Stimulated activated CD4-positive, alpha-beta T cell treated with anti-CD3 and anti-CD28 coated beads, Interleukin-4, amount 100 ng/mL, for 24 hours (primary cell): ENCODE results near the gene IQCH.
"Not testable (repeated sequence)": the region's sequence is repeated elsewhere in the genome, so short reads cannot be mapped to it uniquely, and the experiment has no call there.

ENCODE experiments used
- DNase-seq: peaks from one replicate; pipeline ENCODE4 v3.0.0-alpha.2; 2020

The IQCH gene

GRCh38 chr15:67359431-67360079 lies 105.0 kb downstream of the IQCH start:
- no peak for DNase-seq

GRCh38 chr15:67361100-67361499 lies 106.5 kb downstream of the IQCH start:
- DNase-seq = no peak

- DNase-seq = not testable (repeated sequence)
These were observed 109.1 kb downstream of the IQCH start for GRCh38 chr15:67363712-67364111.

DNA sequence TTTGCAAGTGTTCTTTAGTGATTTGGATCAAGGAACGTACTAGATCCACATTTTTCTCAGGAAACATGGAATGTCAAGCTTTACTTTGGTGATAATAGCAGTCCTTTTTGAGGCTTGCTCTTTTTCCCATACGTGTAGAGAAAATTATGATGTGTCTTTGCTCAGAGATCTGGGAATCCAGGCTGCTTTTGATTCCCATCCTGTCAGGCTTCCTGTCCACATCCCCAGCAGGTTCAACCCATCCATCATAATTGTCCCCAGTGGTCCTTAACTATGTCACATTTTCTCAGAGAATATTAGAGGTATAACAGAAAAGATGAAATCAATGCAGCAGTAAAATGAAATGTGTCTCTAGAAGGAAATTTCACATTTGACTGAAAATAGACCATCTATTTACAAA lies 111.4 kb downstream of the IQCH start:
- DNase-seq = no peak

DNA sequence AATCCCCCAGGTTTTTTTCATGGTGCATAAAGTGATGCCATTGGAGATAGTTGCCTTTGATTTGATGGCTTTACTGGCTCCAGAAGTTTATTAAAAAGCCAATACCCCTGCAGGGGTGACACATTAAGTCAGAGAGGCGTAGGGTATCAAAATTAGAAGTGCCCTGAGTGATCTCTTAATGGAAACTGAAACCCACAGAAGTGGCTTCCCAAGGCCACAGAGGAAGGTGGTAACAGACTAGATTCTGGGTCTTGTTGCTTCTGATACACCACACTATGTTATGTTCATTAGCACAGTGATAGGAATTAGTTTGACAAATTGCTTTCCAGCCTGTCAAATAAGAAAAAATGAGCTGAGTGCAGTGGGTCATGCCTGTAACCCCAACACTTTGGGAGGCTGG lies 112.3 kb downstream of the IQCH start:
- no peak for DNase-seq

GRCh38 chr15:67369359-67369998 lies 114.9 kb downstream of the IQCH start:
- no peak for DNase-seq

DNA sequence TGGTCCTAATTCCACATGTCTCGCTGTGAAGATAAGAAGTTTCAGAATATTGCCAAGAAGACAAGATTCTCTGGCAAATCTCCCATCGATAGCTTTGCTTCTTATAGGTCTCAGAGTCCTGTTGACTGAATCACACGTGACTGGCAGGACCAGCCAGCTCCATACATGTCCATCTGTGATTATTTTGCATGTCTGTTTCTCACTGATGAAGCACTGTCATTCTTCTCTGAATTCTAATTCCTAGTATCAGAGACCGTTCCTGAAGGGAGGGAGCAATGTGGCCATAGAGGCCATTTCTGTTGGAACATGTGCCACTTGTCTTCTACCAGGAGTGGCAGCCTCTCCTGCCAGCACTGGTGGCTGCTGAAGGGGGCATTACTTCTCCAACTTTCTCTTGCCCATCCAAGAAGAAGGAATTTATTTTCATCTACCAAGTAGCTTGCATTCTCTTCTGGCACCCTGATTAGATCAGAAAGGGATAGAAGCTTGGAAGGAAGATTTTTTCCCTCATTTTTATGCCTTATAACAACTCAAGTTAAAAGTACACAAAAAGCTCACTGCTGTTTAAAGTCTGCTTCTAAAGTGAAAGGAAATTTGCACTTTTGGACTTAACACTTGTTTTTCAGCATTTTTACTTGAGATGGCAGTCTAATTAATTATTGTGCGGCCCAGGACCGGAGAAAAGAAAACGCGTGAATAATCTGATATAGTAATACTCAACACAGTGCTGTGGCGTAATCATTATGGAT lies 115.8 kb downstream of the IQCH start:
- no peak for DNase-seq

GRCh38 chr15:67372543-67372942 lies 118.0 kb downstream of the IQCH start:
- no peak for DNase-seq

- no peak for DNase-seq
These were observed 118.5 kb downstream of the IQCH start for GRCh38 chr15:67372986-67373675.

- DNase-seq = no peak
These were observed 119.4 kb downstream of the IQCH start for GRCh38 chr15:67373971-67374370.

DNA sequence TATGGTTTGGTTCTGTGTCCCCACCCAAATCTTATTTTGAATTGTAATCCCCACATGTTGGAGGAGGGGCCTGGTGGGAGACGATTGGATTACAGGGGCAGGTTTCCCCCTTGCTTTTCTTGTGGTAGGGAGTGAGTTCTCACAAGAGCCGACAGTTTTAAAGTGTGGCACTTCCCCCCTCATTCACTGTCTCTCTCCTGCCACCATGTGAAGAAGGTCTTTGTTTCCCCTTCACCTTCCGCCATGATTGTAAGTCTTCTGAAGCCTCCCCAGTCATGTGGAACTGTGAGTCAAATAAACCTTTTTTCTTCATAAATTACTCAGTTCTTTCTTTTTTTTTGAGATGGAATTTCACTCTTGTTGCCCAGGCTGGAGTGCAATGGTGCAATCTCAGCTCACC lies 124.9 kb downstream of the IQCH start:
- DNase-seq = no peak

GRCh38 chr15:67380921-67381320 lies 126.3 kb downstream of the IQCH start:
- DNase-seq = no peak

DNA sequence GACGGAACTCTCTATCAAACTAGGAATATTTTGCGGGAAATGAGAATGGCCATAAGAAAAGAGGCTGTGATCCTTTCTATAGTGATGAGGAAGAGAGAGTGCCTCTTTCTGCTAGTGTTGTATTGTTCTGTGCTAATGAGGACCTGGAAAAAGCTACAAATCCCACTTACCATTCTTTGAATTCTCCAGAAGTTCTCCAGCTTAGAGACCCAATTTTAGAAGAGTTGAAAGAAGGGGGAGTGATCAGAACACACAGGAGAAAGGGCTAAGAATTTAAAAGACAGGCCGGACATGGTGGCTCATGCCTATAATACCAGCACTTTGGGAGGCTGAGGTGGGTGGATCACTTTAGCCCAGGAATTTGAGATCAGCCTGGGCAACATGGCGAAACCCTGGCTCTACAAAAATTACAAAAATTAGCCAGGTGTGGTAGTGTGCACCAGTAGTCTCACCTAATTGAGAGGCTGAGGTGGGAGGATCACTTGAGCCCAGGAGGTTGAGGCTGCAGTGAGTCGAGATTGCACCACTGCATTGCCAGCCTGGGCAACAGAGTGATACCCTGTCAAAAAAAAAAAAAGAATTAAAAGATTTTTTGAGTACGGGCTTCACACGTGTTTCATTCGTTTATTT lies 126.9 kb downstream of the IQCH start:
- no peak for DNase-seq

- no peak for DNase-seq
These were observed 128.1 kb downstream of the IQCH start for GRCh38 chr15:67382723-67383122.

GRCh38 chr15:67383899-67384298 lies 129.3 kb downstream of the IQCH start:
- no peak for DNase-seq

GRCh38 chr15:67384761-67385160 lies 130.2 kb downstream of the IQCH start:
- DNase-seq = no peak

DNA sequence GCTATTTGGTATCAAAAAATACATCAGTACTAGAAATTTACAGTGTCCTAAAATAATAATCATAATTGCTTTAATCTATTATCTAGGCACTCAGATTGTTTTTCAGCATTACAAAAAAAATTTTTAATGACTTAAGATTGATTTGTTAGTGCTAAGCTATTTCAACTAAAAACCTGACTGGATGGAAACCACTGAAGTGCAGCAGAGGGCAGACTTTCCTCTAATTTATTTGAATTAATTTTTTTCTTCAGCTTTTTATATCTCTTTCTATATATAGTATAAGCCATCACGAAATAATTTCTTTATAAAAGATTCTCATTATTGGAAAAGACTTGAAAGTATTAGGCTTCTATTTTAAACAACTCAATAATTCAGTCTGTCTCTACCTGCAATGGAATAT lies 131.4 kb downstream of the IQCH start:
- no peak for DNase-seq

GRCh38 chr15:67386947-67387346 lies 132.4 kb downstream of the IQCH start:
- no peak for DNase-seq

DNA sequence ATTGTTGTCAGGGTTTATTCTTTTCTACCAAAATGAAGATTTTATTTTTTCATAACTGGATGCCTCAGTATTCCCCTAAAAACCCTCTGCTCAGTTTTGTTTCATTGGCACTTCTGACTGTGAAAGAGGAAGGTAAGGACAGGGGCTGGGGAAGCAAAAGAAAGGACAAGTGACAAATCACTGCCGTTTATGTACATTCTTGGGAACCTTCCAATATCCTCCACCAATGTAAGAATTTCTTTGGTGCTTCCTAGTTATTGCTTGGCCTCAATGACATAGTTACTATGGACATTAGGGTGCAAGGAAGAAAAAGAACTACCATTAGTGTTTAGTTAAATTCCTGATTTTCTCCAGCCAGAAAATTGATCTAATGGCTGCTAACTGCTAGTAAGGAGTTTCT lies 135.4 kb downstream of the IQCH start:
- no peak for DNase-seq

DNA sequence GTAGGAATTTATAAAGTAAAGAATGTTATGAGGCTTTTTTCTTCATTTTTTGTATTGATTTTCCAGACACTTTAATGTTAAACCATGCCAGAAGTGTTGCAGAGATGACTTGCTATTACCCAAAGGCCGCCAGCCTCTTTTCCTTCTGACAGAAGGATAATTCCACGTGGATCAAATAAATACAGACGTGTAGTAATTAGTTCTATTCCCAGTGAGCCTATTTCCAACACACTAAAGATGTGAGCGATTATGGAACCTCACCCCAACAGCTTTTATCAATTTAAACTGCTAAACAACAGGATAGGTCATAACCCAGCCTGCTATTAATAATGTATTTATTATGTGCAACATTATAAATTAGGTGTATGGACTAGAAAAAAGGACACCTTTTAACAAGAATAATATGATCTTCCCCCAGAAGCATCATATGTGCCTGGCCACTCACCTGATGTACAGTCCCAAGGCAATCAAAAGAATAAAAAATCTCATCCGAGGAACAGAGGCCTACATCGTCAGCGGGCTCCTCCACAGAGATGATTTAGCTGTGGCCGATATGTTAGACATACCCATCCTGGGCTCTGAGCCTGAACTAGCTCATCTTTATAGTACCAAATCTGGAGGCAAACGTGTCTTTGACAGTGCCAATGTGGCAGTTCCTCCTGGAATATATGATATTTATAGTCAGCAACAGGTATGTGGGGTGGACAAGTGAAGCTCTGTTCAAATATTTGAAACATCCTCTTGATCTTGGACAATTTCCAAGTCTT lies 140.5 kb downstream of the IQCH start:
- no peak for DNase-seq

DNA sequence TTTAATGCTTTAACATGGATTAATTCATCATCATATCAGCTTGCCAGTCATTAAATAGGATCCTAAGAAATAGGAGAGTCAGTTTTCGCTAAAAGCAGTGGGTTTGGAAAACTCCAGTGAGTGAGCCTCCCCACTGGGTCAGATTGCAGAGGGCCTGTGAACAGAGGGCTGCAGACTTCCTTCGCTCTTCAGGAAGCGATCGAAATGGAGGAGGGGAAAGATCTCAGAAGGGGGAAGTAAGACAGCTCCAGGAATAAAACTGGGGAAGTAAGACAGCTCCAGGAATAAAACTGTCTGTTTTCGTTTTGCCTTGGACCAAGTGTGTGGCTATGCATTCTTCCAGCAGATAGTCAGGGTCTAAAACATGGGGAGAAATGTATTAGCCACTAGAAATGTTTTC lies 141.5 kb downstream of the IQCH start:
- DNase-seq = no peak

- DNase-seq = no peak
These were observed 142.6 kb downstream of the IQCH start for GRCh38 chr15:67397139-67397538.
